ENCODE data around the gene TK2. TPM values are rescaled to one million over a fixed set of nuclear protein-coding genes. Genes with fewer than 3 reads are reported as not detected.

The TK2 gene
- total RNA-seq, 1 donor from 2014 or later = 13.1 TPM

- no peak for TF ChIP-seq CTCF (IDR thresholded peaks at IDR 0.05; ENCODE audit: unreplicated experiment)
- no peaks in the 10 kb centered on the region for H3K36me3 Mint-ChIP-seq (ENCODE audit: low read depth, unreplicated experiment)
- H3K4me3 Mint-ChIP-seq (ENCODE audit: unreplicated experiment) = no peak within 1 kb of the TSS
- H3K9me3 Mint-ChIP-seq (ENCODE audit: unreplicated experiment) = no peaks in the 10 kb centered on the region
- H3K4me1 Mint-ChIP-seq (ENCODE audit: unreplicated experiment) = peaks cover 43% of the 10 kb centered on the region
- H3K27ac Mint-ChIP-seq (ENCODE audit: unreplicated experiment) = no peak within 1 kb of the TSS
- peaks cover 10% of the 10 kb centered on the region for H3K27me3 Mint-ChIP-seq (ENCODE audit: unreplicated experiment)
- no peak for DNase-seq (ENCODE audit: low spot score)
Observed at GRCh38 chr16:66578651-66579531, 29.0 kb upstream of the TK2 start, which contains the start of gene CMTM2. TSS of gene CMTM2 (plus strand) at chr16:66579463. CDS start at chr16:66579608, 145 bp downstream.

GRCh38 chr16:66576296-66576695 is 26.4 kb upstream of the TK2 start:
- Mint-ChIP-seq H3K4me3 (ENCODE audit: unreplicated experiment) (no peak overlapping the region), H3K27ac (ENCODE audit: unreplicated experiment) (no peak overlapping the region), H3K36me3 (ENCODE audit: low read depth, unreplicated experiment) (no peaks in the 10 kb centered on the region), H3K9me3 (ENCODE audit: unreplicated experiment) (no peaks in the 10 kb centered on the region), H3K27me3 (ENCODE audit: unreplicated experiment) (peaks cover 10% of the 10 kb centered on the region), H3K4me1 (ENCODE audit: unreplicated experiment) (peaks cover 34% of the 10 kb centered on the region)
- DNase-seq (ENCODE audit: low spot score) = no peak
- no peak for TF ChIP-seq CTCF (IDR thresholded peaks at IDR 0.05; ENCODE audit: unreplicated experiment)

GRCh38 chr16:66575060-66575459 is 25.1 kb upstream of the TK2 start:
- no peaks in the 10 kb centered on the region for H3K36me3 Mint-ChIP-seq (ENCODE audit: low read depth, unreplicated experiment)
- peaks cover 10% of the 10 kb centered on the region for H3K27me3 Mint-ChIP-seq (ENCODE audit: unreplicated experiment)
- no peak overlapping the region for H3K4me3 Mint-ChIP-seq (ENCODE audit: unreplicated experiment)
- DNase-seq (ENCODE audit: low spot score) = no peak
- no peak for TF ChIP-seq CTCF (IDR thresholded peaks at IDR 0.05; ENCODE audit: unreplicated experiment)
- no peak overlapping the region for H3K27ac Mint-ChIP-seq (ENCODE audit: unreplicated experiment)
- H3K9me3 Mint-ChIP-seq (ENCODE audit: unreplicated experiment) = no peaks in the 10 kb centered on the region
- H3K4me1 Mint-ChIP-seq (ENCODE audit: unreplicated experiment) = peaks cover 27% of the 10 kb centered on the region

- Mint-ChIP-seq H3K9me3 (ENCODE audit: unreplicated experiment) (no peaks in the 10 kb centered on the region), H3K27me3 (ENCODE audit: unreplicated experiment) (peaks cover 8% of the 10 kb centered on the region), H3K36me3 (ENCODE audit: low read depth, unreplicated experiment) (no peaks in the 10 kb centered on the region), H3K27ac (ENCODE audit: unreplicated experiment) (no peak overlapping the region), H3K4me3 (ENCODE audit: unreplicated experiment) (no peak overlapping the region), H3K4me1 (ENCODE audit: unreplicated experiment) (peaks cover 27% of the 10 kb centered on the region)
- TF ChIP-seq CTCF (IDR thresholded peaks at IDR 0.05; ENCODE audit: unreplicated experiment) = no peak
- DNase-seq (ENCODE audit: low spot score) = no peak
Observed at GRCh38 chr16:66574531-66574930, 24.6 kb upstream of the TK2 start.

- H3K27ac Mint-ChIP-seq (ENCODE audit: unreplicated experiment) = peak overlapping the region; percentile 58
- no peak for TF ChIP-seq CTCF (IDR thresholded peaks at IDR 0.05; ENCODE audit: unreplicated experiment)
- no peaks in the 10 kb centered on the region for H3K9me3 Mint-ChIP-seq (ENCODE audit: unreplicated experiment)
- no peaks in the 10 kb centered on the region for H3K36me3 Mint-ChIP-seq (ENCODE audit: low read depth, unreplicated experiment)
- H3K4me3 Mint-ChIP-seq (ENCODE audit: unreplicated experiment) = no peak overlapping the region
- peaks cover 27% of the 10 kb centered on the region for H3K4me1 Mint-ChIP-seq (ENCODE audit: unreplicated experiment)
- no peak for DNase-seq (ENCODE audit: low spot score)
- H3K27me3 Mint-ChIP-seq (ENCODE audit: unreplicated experiment) = peaks cover 8% of the 10 kb centered on the region
Observed at GRCh38 chr16:66574081-66574480, 24.2 kb upstream of the TK2 start.

All from endothelial cell (in vitro differentiated cells).